ENCODE results near the gene BTAF1.

Gene BTAF1

GRCh38 chr10:92038949-92039348, 115.4 kb downstream of the BTAF1 start:
- TF ChIP-seq CTCF (IDR thresholded peaks at IDR 0.05; ENCODE audit: insufficient read depth, low read length, missing control alignments), result no peak
- POLR2A ChIA-PET, result no interaction called here
- DNase-seq (ENCODE audit: low read depth, low spot score), result no peak
- CTCF ChIA-PET, result no interaction called here
- H3K4me3 ChIP-seq (ENCODE audit: low read depth, low read length), result no peak overlapping the region

- no peak for TF ChIP-seq CTCF (IDR thresholded peaks at IDR 0.05; ENCODE audit: insufficient read depth, low read length, missing control alignments)
- POLR2A ChIA-PET, result no interaction called here
- no peak for DNase-seq (ENCODE audit: low read depth, low spot score)
- CTCF ChIA-PET, result no interaction called here
- no peak overlapping the region for H3K4me3 ChIP-seq (ENCODE audit: low read depth, low read length)
These were observed 119.0 kb downstream of the BTAF1 start for GRCh38 chr10:92042541-92042940.

GRCh38 chr10:92045641-92046106, 122.1 kb downstream of the BTAF1 start:
- no peak for DNase-seq (ENCODE audit: low read depth, low spot score)
- ChIA-PET CTCF (no interaction called here), POLR2A (no interaction called here)
- TF ChIP-seq CTCF (IDR thresholded peaks at IDR 0.05; ENCODE audit: insufficient read depth, low read length, missing control alignments), result no peak
- no peak overlapping the region for H3K4me3 ChIP-seq (ENCODE audit: low read depth, low read length)

- DNase-seq (ENCODE audit: low read depth, low spot score), result no peak
- CTCF ChIA-PET, result no interaction called here
- TF ChIP-seq CTCF (IDR thresholded peaks at IDR 0.05; ENCODE audit: insufficient read depth, low read length, missing control alignments), result no peak
- H3K4me3 ChIP-seq (ENCODE audit: low read depth, low read length), result no peak overlapping the region
- POLR2A ChIA-PET, result interaction anchor here (0.6 kb wide), 1 partner anchor 296 kb away, joined by 3 read pairs; no protein-coding TSS in a partner anchor
These were observed 123.6 kb downstream of the BTAF1 start for GRCh38 chr10:92047215-92047614.

- TF ChIP-seq CTCF (IDR thresholded peaks at IDR 0.05; ENCODE audit: insufficient read depth, low read length, missing control alignments), result no peak
- CTCF ChIA-PET, result interaction anchor here (1.5 kb wide), 1 partner anchor 9 kb away, joined by 3 read pairs; no protein-coding TSS in a partner anchor
- POLR2A ChIA-PET, result no interaction called here
- H3K4me3 ChIP-seq (ENCODE audit: low read depth, low read length), result no peak overlapping the region
- DNase-seq (ENCODE audit: low read depth, low spot score), result no peak
These were observed 128.5 kb downstream of the BTAF1 start for GRCh38 chr10:92052088-92052487.

- TF ChIP-seq CTCF (IDR thresholded peaks at IDR 0.05; ENCODE audit: insufficient read depth, low read length, missing control alignments), result no peak
- DNase-seq (ENCODE audit: low read depth, low spot score), result no peak
- ChIA-PET CTCF (no interaction called here), POLR2A (no interaction called here)
- no peak overlapping the region for H3K4me3 ChIP-seq (ENCODE audit: low read depth, low read length)
These were observed 129.2 kb downstream of the BTAF1 start for GRCh38 chr10:92052741-92053140.
